ENCODE measurements around the gene METAP1D.

Gene METAP1D

DNA sequence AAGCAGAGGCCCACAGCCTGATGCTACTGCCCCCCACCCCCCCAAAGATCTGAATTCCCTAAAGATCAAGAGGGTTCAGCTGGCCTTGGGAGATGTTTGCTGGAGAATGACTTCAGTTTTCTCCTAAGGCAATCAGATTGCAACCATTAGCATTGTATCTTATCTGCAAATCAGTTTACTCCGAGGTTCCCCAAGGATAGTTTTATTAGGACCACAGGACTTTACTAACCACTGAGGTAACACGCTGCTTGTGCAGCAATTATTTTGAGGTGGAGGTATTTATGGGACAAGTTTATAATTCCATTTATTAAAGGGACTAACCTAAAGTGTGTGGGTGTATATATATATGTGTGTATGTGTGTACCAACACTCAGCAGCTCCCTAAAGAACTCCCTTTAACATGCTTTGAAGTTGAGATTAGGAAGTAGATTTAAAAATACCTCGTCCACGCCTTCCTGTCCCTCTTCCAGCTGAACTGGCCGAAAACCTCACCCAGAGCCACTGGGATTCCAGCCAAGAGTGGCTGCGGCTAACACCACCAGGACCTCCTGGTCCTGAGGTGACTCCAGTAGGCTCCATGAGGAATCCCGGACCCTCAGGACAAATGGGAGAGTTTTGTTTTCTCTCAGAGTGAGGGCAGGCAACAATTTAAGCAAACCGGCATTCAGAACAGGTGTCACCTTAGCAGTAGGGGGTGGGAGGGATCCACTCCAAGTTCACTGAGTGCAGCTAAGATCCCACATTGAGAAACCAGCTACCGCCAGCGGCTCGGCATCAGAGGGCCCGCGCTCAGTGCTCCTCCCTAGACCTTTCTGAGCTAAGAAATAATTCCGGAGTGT lies 82.6 kb downstream of the METAP1D start:
- DNase-seq: no peak

DNA sequence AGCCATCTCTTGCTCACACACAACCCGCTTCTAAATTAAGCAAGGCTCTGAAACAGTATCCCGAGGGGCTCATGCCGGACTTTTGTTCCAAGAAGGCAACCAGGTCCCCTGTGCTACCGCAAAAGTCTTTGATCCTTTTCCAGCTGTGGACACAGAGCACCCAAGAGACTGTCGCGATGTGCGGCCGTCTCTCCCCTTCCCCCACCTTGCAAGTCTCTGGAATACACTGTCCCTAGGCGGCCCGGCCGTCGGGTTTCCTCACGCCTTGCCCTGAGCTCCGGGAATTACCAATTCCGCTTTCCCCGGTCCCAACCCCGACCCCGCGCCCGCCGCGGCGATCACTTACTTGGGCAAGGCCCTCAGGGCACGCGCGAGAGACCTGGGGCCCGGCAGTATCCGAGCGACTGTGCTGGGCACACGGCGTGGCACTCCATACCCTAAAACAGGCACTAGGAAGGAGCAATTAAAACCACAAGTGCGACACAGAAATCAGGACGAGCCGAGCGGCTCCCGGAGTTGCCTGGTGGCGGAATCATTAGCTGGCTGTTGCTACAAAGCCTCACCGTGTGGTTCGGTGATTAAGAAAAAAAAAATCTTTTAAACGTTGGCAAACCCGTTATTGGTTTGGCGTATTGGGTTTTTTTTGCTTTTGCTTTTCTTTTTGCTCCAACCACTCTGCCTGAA lies 83.3 kb downstream of the METAP1D start:
- no peak for DNase-seq

DNA sequence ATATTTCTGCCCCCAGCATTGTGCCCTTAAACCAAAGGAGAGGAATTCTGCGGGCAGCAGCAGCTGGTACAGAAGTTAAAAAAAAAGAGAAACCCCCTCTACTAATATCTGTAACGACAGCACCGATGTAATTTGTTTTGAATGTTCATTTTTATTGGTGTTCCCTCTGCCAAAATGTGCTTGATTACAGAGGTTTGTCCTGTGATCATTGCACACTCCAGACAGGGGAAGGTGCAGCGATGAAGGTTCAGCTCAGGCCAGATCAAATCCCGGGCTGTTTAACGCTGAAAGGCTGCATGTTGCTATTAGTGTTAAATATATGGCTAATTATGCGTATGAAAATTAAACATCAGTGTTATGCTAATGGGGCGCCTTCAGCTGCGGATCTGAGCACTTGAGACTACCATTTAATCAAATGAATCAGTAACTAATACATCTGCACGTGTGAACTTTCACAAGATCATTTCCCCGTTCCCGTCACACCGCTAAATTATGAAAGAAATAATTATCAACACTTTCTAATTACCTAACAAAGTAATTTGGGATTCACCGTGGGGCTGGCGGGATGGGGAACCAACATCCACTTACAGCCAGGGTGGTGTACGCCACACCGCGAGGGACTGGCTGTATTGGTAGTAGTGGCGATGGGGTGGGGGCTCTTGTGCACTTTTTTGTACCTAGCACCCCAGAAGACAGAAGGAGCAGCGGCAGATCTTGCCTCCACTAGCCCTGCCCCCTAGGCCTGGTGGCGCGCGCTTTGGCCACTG lies 84.1 kb downstream of the METAP1D start:
- no peak for DNase-seq

DNA sequence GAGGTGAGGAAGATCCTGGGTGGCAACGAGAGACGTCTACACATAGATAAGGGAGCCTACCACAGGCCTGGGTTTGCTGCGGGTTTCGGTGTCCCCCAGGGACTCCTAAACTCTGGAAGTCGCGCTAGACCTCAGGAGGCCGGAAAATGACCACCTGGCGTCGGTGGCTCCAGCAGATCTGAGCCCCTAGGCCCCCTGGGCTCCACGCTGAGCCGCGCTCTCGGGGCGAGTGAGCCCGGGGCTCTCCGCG lies 84.6 kb downstream of the METAP1D start:
- DNase-seq: no peak

DNA sequence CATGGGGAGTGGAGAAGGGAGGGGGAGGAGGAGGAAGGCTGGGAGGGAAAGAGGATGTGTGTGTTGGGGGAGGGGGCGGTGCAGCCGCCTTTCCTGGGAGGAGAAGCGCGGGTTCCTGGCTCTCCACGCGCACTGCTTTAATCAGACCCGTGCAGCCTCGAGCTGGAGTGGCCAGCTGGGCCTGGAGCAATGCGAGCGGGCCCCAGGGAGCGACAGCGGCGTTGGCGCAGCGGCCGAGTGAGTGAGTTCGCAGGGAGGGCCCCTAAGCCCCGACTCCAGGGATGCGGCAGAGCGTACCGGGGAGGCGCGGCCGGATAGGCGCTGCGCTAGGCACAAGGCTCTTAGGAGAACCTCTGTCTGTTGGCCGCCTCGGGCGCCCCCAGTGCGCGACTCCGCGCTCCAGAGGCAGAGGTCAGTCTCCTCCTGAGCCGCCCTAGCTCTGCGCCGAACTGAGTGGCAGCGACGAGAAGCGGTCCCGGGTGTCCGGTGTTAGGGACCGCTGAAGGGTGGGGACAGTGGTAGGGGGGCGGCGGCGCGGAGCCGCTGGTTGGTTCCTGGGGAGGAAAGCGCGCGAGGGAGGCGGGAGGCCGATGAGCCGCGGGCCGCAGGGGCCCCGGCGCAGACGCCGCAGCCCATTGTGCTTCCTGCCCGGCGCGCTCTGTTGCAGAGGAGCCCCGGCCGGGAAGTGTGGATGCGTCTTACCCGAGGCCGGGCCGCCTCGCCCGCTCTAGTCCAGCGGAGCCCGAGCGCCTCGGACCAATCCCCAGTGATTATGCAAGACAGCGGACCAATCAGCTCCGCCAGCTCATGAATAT lies 85.1 kb downstream of the METAP1D start:
- peak; percentile 88 for DNase-seq

DNA sequence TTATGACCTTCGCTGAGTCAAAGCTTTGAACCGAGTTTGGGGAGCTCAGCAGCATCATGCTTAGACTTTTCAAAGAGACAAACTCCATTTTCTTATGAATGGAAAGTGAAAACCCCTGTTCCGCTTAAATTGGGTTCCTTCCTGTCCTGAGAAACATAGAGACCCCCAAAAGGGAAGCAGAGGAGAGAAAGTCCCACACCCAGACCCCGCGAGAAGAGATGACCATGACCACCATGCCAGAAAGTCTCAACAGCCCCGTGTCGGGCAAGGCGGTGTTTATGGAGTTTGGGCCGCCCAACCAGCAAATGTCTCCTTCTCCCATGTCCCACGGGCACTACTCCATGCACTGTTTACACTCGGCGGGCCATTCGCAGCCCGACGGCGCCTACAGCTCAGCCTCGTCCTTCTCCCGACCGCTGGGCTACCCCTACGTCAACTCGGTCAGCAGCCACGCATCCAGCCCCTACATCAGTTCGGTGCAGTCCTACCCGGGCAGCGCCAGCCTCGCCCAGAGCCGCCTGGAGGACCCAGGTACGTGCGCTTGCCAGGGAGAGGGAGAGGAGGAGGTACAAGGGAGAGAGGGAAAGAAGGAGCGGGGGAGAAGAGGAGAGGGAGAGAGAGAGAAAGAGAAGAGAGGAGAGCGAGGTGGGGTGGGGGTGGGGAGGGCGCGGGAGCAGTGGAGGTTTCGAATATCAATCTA lies 85.9 kb downstream of the METAP1D start, which contains the start of gene DLX1:
TSS of gene DLX1 (plus strand) at position 48 of the 700 bp plus-strand sequence. CDS start at position 219, 171 bp downstream.
- no peak for DNase-seq

DNA sequence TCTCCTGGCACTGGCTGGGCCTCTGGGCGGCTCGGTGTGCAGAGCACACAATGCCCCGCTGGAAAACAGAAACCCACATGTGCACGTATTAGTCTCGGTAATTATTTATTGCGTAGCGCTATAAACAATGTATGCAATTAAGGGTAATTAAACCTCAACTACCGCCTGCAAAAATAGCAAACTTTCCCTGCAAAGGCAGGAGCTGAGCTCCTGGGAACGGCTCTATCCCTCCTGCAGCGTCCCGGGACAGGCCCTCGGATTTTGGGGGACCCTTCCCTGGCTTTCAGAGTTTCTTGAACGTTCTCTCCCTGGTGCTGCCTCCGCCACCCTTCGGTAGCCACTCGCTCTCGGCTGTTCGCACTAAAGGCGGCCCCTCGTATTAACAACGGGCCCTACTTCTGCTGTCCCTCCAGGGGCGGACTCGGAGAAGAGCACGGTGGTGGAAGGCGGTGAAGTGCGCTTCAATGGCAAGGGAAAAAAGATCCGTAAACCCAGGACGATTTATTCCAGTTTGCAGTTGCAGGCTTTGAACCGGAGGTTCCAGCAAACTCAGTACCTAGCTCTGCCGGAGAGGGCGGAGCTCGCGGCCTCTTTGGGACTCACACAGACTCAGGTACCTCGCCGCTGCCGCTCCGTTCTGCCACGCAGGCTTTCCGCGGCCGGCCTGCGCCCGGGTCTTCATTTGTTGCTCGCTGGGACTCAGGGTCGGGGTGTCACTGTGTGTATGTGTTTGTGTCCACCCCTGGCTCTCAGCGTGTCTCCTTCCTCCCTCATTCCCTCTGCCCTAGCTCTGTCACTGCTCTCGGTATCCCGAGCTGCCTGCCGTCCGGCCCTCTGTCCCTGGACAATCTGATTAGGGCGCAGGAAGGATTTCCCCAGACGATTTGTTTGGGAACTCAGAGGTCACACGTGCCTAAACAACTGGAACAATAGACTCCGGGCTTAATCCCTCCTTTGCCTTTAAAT lies 86.8 kb downstream of the METAP1D start:
- no peak for DNase-seq

DNA sequence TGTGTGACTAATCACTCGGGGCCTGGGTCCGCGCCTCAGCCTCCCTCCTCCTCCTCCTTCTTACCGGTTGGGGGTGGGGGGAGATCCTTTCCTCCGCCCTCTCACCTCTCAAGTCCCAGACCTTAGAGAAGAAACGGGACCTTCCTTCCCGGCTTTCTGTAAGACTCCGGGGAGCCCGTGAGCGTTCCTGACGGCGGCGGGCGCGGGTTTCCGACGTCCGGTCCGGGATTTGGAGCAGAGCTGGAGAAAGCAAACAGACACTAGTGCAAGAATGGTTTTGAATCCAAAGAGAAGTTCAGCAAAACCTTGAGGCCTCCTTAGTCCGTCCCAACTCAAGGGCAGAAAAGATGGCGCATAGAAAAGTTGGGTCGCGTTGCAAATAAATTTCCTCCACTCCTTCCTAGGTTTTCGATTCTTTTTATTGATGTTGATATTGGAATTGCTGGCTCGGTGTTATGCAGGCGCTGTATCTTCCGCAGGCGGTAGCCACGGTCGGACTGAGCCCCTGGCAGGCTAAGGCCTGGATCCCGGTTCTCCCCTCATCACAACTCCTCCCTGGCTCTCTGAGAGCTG lies 87.5 kb downstream of the METAP1D start:
- DNase-seq: no peak

DNA sequence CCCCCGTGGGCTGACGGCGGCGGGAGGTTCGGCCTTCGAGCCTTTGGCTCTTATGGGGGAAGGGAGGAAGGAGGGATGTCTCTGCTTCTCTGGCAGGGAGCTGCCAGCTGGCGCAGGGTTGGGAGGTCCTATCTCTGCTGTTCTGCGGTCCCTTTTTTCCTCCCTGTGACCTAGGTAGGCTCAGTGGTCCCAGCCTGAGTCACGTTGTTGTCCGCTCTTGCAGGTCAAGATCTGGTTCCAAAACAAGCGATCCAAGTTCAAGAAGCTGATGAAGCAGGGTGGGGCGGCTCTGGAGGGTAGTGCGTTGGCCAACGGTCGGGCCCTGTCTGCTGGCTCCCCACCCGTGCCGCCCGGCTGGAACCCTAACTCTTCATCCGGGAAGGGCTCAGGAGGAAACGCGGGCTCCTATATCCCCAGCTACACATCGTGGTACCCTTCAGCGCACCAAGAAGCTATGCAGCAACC lies 88.1 kb downstream of the METAP1D start:
- no peak for DNase-seq

DNA sequence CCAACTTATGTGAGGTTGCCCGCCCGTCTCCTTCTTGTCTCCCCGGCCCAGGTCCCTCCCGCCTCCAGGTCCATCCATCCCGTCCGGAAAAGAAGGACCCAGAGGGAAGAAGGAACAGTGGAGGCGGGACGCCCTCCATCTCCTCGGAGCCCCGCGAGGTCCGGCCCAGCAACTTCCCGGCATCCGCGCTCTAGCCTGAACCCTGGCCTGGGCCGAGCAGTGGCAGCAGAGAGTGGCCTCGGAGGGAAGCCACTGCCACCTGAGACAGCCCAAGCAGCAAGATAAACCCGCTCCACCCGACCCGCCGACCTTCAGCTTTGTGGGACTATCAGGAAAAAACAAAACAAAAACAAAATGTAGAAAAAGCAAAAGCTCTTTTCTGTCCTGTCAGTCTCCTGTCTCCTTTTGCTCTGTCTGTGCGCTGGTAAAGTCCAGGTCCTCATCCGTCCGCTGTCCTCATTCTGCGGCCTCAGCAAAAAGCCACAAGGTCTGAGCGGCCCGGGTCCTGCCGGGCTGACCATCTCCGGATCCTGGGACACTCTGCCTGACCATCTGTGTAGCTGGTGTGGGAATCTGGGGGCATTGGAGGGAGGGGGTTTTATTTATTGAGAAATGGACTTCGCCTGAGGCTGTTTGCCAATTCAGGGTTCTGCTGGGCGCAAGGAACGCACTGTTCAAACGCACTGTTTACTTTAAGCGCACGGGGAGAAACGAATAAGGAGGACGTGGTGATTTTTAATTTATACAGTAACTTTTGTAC lies 88.7 kb downstream of the METAP1D start:
- no peak for DNase-seq

DNA sequence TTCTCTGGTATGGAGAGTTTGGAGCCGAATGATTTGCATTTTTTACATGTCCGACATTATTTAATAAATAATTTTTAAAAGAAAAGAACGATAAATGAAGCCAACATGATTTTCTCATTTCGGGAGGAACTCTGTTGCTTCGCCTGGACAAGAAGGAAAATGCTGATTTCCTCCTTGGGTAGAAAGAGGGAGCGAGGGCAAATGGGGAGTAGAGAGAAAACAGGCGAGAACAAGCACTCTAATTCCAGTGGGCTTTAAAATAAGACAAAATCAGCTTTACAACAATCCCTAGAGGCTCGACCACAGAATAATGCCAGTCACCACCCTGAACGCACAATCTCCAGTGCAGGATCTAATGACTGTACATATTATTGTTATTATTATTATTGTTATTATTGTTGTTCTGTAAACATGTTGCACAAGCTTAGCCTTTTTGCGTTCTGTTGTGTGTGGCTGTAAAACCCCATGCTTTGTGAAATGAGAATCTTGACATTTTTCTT lies 89.3 kb downstream of the METAP1D start:
- no peak for DNase-seq

DNA sequence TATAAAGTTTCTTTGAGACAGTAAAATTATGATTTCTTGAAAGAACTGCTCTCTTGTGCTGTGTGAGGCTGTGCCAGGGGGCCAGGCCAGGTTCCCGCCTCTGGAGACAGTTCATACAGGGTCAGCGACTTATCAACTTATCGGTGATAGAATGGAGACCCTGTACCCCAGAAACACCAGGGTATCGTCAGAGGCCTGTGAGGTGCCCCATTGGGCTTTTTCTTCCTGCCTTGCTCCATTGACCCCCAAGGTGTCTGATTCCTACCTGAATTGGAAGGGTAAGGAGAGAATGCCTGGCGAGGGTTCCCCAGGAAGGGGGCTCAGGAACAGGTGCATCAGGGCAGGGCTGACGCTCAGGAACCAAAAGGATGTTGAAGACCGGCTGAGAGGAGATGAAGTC lies 89.9 kb downstream of the METAP1D start:
- DNase-seq: no peak

DNA sequence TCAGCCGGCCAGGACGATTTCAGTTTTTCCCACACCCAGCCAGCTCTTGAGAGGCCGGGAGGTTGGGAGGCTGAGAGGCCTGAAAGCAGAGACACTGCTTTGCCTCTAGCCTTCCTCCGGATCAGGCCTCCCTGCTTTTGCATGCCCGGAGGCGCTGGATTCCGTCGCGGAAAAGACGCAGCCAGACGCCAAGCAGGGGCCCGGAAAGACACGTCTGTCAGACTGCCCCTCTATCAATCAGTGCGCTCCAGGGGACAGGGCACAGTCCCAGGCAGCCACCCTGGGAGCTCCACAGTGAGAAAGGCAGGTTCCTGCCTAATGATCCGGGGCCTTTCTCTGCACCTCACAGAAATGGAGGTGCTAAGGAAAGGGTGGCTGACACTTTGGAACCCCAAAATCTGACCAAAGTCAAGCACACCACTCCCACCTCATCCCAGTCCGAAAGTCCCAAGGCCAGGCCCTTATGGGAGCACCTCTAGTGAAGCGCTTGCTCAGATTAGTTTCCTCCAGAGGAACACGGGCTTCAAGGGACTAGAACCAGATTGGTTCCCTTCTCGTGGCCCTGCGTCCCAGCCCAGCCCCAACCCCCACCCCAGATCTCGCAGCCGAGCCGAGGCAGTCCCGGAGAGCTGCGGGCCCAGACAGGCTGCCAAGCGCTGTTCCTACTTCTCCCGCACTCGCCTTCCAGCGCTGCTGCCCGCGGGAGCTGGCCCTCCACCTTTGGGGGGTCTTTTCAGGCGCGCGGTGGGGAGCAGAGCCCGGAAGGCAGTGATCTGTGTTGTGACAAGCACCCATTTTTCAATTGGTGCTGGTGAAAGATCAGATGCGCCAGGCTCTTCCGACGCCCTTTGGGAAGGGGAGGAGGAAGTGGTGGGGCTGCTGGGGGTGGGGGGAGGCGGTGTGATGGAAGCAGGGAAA lies 90.5 kb downstream of the METAP1D start:
- DNase-seq: no peak

DNA sequence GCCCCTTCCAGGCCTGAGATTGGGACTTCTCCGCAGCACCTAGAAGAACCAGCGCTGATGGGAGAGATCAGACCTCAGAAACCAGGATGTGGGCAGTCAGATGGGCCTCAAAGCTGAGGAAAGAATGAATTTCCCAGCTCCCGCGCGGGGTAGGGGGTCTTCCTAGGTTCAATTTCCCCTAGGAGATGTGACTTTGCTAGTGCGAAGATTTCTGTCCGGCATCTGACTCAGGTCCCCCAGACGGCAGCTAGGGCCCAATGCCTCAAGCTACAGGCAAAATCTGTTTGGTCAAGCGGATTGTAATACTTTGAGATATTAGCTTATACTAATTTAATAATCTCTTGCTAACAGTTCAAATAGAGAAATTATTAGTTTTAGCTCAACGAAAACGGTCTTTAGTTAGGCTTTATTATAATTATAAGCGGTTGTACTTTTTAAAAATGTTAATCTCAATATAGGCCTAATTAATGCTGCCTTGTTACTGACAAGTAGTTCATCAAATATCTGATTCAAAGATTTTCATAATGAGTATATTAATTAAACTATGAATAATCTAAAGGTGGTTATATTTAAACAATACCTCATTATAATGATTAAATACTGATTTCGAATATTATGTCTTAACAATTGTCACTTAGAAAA lies 91.4 kb downstream of the METAP1D start:
- no peak for DNase-seq

DNA sequence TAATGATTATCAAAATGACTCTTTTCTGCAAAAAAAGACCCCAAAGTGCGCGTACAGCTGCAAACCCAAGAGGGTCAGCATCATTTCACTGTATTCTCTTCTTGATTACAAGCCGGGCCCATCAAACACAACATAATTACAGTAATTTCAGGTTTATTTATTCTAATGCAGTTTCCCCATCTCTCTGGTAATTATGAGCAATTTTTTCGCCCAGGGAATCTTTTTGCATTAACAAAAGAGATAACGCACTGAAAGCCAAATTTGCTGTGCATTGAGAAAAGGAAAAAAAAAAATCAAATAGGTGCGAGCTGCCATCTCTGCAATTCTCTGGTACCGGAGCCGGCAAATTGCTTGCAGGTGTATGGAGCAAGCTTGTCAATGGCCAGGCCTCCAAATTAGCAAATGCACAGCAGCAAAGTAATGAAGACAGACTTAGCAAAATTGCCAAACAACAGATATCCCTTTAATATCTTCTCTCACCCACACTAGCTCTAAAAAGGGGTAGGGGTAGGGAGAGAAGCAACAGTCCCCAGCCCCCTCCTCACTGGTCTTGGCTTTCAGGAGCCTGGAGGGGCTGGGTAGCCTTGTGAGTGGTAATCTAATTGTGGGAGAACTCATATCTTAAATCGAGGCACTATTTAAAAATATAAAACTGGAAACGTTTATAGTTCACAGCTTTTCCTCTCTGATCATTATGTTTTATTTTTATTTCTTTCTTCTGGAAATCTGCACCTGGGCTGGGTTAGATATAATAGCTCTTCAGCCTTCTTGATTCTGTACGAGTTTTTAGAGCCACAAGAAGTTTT lies 92.2 kb downstream of the METAP1D start:
- no peak for DNase-seq

DNA sequence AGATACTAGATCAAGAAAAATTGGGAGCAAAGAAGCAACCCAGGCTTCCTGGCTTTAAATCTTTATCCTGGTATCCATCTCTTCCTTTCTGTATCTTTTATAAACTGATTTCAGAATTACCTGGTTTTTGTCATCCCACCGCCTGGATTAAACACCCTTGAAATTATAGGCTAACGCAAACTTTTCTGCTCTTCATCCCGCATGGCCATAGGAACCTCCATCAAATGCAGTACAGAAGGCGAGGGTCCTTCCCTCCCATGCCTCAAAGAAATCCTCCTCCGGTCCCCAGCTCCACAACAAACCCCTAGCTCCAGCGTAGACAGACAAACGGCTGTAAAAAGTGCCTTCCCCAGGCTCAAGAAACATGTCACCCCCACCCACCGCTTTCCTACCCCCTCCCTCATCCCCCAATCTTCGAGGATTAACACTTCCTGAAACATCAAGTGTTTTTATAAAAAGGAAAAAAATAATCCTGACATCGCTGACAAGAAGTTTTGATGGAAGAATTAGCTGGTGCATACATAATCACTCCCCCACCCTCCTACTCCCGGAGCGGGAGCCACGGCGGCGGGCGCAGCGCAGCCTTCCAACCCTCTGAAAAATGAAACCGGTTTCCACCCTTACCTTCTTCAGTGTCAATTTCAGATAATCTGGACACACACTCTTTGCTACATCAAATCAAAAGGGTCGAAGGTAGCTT lies 93.1 kb downstream of the METAP1D start:
- DNase-seq: no peak
